Thyroid gland (tissue), 4 donors: ENCODE results near the gene CIDEA.

Source experiments
- CTCF ChIP-seq, 6 experiments: fragments of 200-600 bp in 3 of 6; fragments of 450-650 bp in 3 of 6; sonication (generic) in 3 of 6; IDR thresholded peaks; one replicate each; pipeline ENCODE4 v1.5.1; 2016 to 2019; ENCODE audit warnings: antibody characterized with exemption in 6 of 6, mild to moderate bottlenecking in 2 of 6, inconsistent platforms in 1 of 6, moderate library complexity in 1 of 6
- POLR2A ChIP-seq, 2 donors: fragments of 450-650 bp; IDR thresholded peaks; one replicate each; pipeline ENCODE4 v1.6.1; 2017; ENCODE audit warnings: antibody characterized with exemption in 2 of 2, mild to moderate bottlenecking in 2 of 2, moderate library complexity in 1 of 2

DNA sequence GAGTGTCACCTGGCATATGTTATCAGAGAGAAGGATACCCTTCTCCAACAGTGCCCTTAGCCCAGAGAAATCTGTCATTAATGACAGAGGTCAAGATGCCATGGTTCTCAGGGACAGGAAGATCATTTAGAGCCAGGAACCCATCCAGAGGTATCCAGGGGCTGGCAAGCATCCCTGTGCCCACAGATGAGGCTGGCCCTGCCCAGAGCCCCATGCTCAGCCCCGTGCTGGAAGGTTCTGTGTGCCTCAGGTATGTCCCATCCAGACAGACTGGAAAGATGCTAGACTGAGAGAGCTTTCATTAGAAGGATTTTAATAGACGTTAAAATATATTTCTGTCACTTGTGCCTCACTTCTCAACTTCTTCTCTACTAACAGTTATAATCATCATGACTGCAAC, 45.7 kb downstream of the CIDEA start:
- TF ChIP-seq POLR2A (IDR thresholded peaks at IDR 0.05) (no peak), CTCF (IDR thresholded peaks at IDR 0.05) (no peak)
